Parathyroid adenoma (tissue), 2 donors: ENCODE measurements around the gene GLIS1.
"Not testable (repeated sequence)": the region's sequence is repeated elsewhere in the genome, so short reads cannot be mapped to it uniquely, and the experiment has no call there.

ENCODE experiments used
- H2AFZ ChIP-seq: fragments of 300-600 bp; sonication (generic); one replicate; pipeline ENCODE4 v1.7.0; 2017; ENCODE audit warnings: antibody characterized with exemption, mild to moderate bottlenecking
- H3K27ac ChIP-seq: fragments of 300-600 bp; sonication (generic); one replicate; pipeline ENCODE4 v1.7.0; 2017
- H3K27me3 ChIP-seq: fragments of 300-600 bp; sonication (generic); one replicate; pipeline ENCODE4 v1.7.0; 2017; ENCODE audit warnings: low read length; ENCODE audit not compliant: control insufficient read depth, insufficient read depth
- H3K36me3 ChIP-seq: fragments of 300-600 bp; sonication (generic); one replicate; pipeline ENCODE4 v1.7.0; 2017; ENCODE audit warnings: low read length; ENCODE audit not compliant: control insufficient read depth, insufficient read depth
- H3K4me1 ChIP-seq: fragments of 300-600 bp; sonication (generic); one replicate; pipeline ENCODE4 v1.7.0; 2017; ENCODE audit warnings: control low read depth
- H3K4me2 ChIP-seq: fragments of 300-600 bp; sonication (generic); one replicate; pipeline ENCODE4 v1.7.0; 2017; ENCODE audit warnings: low read length
- H3K4me3 ChIP-seq: fragments of 300-600 bp; sonication (generic); one replicate; pipeline ENCODE4 v1.7.0; 2017; ENCODE audit warnings: low read depth, low read length
- H3K79me2 ChIP-seq: fragments of 300-600 bp; sonication (generic); one replicate; pipeline ENCODE4 v1.7.0; 2017; ENCODE audit warnings: control low read depth
- H3K9ac ChIP-seq: fragments of 300-600 bp; sonication (generic); one replicate; pipeline ENCODE4 v1.7.0; 2017; ENCODE audit warnings: mild to moderate bottlenecking
- H3K9me3 ChIP-seq: fragments of 300-600 bp; sonication (generic); one replicate; pipeline ENCODE4 v1.7.0; 2017; ENCODE audit warnings: low read length; ENCODE audit not compliant: control insufficient read depth
- TF ChIP-seq, protein P1 (sequence below): fragments of 300-600 bp; sonication (generic); IDR thresholded peaks from one replicate; pipeline ENCODE4 v1.7.0; 2017; ENCODE audit warnings: antibody characterized with exemption, mild to moderate bottlenecking
- donor health status: primary hyperparathyroidism.

Gene GLIS1

DNA sequence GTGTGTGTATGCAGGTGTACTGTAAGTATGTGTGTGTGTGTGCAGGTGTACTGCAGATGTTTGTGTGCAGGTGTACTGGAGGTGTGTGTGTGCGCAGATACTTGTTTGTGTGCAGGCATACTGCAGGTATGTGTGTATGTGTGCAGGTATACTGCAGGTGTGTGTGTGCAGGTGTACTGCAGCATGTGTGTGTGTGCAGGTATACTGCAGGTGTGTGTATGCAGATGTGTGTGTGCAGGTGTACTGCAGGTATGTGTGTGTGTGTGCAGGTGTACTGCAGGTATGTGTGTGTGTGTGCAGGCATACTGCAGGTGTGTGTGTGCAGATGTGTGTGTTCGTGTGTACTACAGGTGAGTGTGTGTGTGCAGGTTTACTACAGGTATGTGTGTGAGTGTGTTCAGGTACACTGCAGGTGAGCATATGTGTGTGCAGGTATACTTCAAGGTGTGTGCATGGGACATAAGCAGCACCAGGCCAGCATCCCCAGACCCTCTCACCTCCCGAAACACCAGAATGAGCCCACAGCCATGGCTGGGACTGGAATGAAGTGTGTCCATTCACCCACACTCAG, 182.2 kb downstream of the GLIS1 start:
- H3K4me3 ChIP-seq, result no peak overlapping the region
- no peak overlapping the region for H2AFZ ChIP-seq
- no peak overlapping the region for H3K4me2 ChIP-seq
- H3K27ac ChIP-seq, result no peak overlapping the region
- no peaks in the 10 kb centered on the region for H3K4me1 ChIP-seq
- no peaks in the 10 kb centered on the region for H3K36me3 ChIP-seq
- no peaks in the 10 kb centered on the region for H3K9me3 ChIP-seq
- no peaks in the 10 kb centered on the region for H3K27me3 ChIP-seq
- no peaks in the 10 kb centered on the region for H3K79me2 ChIP-seq
- TF ChIP-seq, protein P1, sequence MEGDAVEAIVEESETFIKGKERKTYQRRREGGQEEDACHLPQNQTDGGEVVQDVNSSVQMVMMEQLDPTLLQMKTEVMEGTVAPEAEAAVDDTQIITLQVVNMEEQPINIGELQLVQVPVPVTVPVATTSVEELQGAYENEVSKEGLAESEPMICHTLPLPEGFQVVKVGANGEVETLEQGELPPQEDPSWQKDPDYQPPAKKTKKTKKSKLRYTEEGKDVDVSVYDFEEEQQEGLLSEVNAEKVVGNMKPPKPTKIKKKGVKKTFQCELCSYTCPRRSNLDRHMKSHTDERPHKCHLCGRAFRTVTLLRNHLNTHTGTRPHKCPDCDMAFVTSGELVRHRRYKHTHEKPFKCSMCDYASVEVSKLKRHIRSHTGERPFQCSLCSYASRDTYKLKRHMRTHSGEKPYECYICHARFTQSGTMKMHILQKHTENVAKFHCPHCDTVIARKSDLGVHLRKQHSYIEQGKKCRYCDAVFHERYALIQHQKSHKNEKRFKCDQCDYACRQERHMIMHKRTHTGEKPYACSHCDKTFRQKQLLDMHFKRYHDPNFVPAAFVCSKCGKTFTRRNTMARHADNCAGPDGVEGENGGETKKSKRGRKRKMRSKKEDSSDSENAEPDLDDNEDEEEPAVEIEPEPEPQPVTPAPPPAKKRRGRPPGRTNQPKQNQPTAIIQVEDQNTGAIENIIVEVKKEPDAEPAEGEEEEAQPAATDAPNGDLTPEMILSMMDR, result no peak
- no peak overlapping the region for H3K9ac ChIP-seq

DNA sequence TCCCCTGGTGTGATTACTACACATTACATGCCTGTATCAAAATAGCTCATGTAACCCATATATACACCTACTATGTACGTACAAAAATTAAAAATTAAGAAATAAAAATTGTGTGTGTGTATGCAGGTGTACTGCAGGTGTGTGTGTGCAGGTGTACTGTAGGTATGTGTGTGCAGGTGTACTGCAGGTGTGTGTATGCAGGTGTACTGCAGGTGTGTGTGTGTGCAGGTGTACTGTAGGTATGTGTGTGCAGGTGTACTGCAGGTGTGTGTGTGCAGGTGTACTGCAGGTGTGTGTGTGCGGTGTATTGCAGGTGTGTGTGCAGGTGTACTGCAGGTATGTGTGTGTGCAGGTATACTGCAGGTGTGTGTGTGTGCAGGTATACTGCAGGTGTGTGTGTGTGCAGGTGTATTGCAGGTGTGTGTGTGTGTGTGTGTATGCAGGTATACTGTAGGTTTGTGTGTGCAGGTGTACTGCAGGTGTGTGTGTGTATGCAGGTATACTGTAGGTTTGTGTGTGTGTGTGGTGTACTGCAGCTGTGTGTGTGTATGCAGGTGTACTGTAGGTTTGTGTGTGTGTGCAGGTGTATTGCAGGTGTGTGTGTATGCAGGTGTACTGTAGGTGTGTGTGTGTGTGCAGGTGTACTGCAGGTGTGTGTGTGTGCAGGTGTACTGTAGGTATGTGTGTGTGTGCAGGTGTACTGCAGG, 183.2 kb downstream of the GLIS1 start:
- H2AFZ ChIP-seq, H3K4me3 ChIP-seq, H3K79me2 ChIP-seq, H3K4me2 ChIP-seq, H3K36me3 ChIP-seq, H3K27me3 ChIP-seq, H3K27ac ChIP-seq, H3K9ac ChIP-seq, H3K9me3 ChIP-seq, H3K4me1 ChIP-seq: not testable (repeated sequence)

DNA sequence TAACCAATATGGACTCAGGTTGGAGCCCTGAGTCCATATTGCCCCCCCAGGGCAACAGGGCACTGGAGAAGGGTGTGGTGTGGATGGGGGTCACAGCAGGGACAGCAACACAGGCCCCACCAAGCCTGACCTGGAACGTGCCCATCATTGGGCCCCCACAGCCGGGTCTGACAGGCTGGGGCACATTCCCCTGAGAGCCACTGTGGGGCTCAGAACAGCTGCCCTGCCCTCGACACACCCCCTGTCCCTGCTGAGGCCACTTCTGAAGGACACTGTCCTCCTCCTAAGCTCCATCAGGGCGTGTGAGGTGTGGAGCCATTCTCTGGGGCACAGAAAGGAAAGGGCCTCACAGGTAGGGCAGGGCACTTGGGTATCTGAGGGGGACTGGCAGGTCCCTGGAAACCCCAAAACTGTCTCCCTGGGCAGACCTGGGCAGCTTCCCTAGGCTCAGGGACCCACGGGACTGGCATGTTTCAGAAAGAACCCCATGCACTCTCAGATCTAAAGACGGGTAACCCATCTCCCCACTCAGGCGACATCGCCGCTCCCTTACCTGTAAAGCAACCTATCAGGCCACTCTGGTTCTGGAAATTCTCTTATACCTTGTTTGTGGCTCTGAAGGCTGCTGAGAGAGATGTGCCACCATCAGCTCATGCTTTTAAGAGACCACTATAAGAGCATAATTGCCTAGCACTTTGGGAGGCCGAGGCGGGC, 184.2 kb downstream of the GLIS1 start:
- Histone ChIP-seq H3K27ac (no peak overlapping the region), H3K36me3 (no peaks in the 10 kb centered on the region), H2AFZ (no peak overlapping the region), H3K79me2 (no peaks in the 10 kb centered on the region), H3K4me1 (no peaks in the 10 kb centered on the region), H3K4me2 (no peak overlapping the region), H3K27me3 (no peaks in the 10 kb centered on the region), H3K9me3 (no peaks in the 10 kb centered on the region), H3K4me3 (no peak overlapping the region), H3K9ac (no peak overlapping the region)
- TF ChIP-seq, protein P1, result no peak

DNA sequence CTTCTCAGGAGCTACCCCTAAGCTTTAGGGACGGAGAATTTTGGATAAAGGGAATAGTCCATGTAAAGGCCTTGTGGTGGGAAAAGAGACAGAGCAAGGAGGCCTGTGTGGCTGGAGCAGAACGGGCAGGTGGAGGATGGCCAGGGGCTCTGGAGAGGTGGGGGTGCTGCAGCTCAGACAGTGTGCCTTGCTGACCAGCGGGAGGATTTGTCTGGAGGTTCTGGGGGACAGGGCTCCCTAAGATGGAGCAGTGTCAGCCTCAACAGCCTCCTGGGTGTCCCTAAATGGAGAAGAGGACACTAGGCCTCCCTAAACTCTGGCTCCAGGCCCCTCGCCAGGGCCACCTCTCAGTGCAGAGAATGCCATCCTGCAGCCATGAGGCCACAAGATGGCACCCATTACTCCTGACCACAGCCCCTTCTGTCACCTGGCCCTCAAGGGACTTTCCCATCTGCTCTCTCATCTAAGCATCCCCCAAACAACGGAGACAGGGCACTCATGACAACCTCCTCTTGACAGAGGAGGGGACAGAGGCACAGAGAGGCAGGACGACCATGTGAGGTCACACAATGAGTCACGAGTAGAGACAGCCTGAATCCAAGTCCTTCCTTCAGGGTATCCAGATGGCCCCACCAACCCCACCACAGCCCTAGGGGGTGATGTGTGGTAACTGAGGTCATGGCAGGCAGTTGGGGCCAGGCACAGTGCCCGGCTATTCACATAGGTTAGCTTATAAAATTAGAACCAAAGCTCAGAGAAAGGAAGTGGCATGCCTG, 185.0 kb downstream of the GLIS1 start:
- no peaks in the 10 kb centered on the region for H3K36me3 ChIP-seq
- no peak overlapping the region for H3K27ac ChIP-seq
- no peaks in the 10 kb centered on the region for H3K4me1 ChIP-seq
- no peak overlapping the region for H3K9ac ChIP-seq
- H3K9me3 ChIP-seq, result no peaks in the 10 kb centered on the region
- H3K4me2 ChIP-seq, result no peak overlapping the region
- no peak overlapping the region for H3K4me3 ChIP-seq
- H2AFZ ChIP-seq, result no peak overlapping the region
- H3K79me2 ChIP-seq, result no peaks in the 10 kb centered on the region
- H3K27me3 ChIP-seq, result no peaks in the 10 kb centered on the region
- TF ChIP-seq, protein P1, result no peak
